NB4 (cell line): ENCODE data around the gene HELB.

Experiments used
- CTCF ChIP-seq: IDR thresholded peaks from one replicate; pipeline ENCODE4 v1.5.1; 2012; ENCODE audit warnings: low read depth, low read length
- MAX ChIP-seq: IDR thresholded peaks from 2 replicates; pipeline ENCODE4 v1.6.1; 2011; ENCODE audit warnings: low read depth, low read length
- MYC ChIP-seq: IDR thresholded peaks from 2 replicates; pipeline ENCODE4 v1.6.1; 2011; ENCODE audit warnings: low read depth, low read length
- POLR2A ChIP-seq: IDR thresholded peaks from 2 replicates; pipeline ENCODE4 v1.6.1; 2011; ENCODE audit warnings: mild to moderate bottlenecking; ENCODE audit not compliant: insufficient read length; ENCODE audit errors: extremely low read depth

- TF ChIP-seq CTCF (no peak), POLR2A (no peak), MAX (no peak), MYC (no peak)
These were observed 15.0 kb upstream of the HELB start for GRCh38 chr12:66287275-66287674.
